Measurements from ENCODE around the gene LAMB4.

The LAMB4 gene

DNA sequence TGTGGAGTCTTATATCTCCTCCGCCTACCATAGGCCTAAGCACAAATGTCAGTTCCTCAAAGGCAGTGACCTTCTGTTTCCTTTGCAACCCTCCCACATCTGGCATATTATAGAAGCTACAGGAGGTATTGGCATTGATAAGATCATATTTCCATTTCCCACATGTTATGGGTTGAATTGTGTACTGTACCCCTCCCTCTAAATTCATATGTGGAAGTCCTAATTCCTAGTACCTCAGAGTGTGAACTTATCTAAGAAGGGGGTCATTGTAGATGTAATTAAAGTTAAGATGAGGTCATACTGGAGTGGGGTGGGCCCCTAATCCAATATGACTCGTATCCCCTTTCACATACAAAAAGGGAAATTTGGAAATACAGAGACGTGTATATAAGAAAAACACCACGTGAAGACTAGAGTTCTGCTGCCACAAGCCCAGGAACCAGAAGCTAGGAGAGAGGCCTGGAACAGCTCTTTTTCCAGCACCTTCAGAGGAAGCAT lies 6.1 kb upstream of the LAMB4 start:
- TF ChIP-seq, protein P1, sequence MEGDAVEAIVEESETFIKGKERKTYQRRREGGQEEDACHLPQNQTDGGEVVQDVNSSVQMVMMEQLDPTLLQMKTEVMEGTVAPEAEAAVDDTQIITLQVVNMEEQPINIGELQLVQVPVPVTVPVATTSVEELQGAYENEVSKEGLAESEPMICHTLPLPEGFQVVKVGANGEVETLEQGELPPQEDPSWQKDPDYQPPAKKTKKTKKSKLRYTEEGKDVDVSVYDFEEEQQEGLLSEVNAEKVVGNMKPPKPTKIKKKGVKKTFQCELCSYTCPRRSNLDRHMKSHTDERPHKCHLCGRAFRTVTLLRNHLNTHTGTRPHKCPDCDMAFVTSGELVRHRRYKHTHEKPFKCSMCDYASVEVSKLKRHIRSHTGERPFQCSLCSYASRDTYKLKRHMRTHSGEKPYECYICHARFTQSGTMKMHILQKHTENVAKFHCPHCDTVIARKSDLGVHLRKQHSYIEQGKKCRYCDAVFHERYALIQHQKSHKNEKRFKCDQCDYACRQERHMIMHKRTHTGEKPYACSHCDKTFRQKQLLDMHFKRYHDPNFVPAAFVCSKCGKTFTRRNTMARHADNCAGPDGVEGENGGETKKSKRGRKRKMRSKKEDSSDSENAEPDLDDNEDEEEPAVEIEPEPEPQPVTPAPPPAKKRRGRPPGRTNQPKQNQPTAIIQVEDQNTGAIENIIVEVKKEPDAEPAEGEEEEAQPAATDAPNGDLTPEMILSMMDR (IDR thresholded peaks at IDR 0.05; ENCODE audit: control insufficient read depth, extremely low read depth, insufficient read depth) = no peak
- no peak overlapping the region for H3K4me3 ChIP-seq (ENCODE audit: low read depth, low read length)
- no peak for DNase-seq (ENCODE audit: low read depth)

DNA sequence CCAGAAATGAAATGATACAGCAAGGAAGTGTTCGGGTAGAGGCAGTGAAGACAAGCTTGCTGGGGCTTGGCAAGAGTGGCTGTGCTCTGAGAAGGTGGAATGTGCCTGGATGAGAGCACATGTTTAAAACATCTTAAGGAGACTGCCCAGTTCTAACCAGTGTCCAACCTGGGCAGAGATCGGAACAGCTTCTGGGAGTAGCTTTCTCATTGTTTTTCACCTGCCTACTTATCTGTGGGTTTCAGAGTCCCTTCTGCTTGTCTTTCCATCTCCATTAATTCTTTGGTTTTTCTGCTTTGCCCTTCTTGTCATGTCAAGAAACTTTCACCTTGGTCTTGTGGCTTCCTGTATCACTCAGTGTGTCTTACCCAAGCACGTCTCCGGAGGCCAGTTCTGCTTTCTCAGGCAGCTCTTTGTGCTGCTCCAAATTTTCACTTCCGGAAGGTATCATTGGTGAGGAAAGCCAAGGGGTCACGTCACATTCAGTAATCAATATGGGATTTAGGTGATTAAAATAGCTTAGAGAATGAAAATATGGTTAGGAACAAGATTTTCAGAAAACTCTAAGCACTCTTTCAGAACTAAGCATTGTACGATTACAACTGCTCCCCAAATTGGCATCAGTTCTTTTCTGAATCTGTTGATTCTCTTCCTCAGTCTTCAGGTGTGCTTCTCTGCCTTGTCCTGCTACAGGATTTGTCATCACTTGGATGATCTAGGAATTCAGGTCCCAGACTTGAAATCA lies 5.5 kb upstream of the LAMB4 start:
- H3K4me3 ChIP-seq (ENCODE audit: low read depth, low read length) = no peak overlapping the region
- TF ChIP-seq, protein P1 (IDR thresholded peaks at IDR 0.05; ENCODE audit: control insufficient read depth, extremely low read depth, insufficient read depth) = no peak
- no peak for DNase-seq (ENCODE audit: low read depth)

DNA sequence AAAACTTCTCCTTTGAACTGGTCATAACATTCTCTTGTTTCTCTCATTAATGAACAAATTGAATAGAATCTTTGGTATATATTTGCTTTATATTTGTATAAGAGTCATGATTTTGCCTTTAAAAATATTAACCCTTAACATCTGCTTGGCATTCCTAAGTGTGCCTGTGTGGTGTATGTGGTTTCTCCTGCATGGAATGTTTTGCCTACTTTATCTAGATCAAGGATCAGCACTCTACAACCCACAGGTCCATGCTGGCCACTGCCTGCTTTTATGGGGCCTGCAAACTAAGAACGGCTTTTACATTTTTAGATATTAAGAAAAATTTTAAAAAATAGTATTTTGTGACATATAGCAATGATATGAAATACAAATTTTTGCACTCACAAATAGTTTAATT lies 4.3 kb upstream of the LAMB4 start:
- TF ChIP-seq, protein P1 (IDR thresholded peaks at IDR 0.05; ENCODE audit: control insufficient read depth, extremely low read depth, insufficient read depth) = no peak
- no peak for DNase-seq (ENCODE audit: low read depth)
- no peak overlapping the region for H3K4me3 ChIP-seq (ENCODE audit: low read depth, low read length)

DNA sequence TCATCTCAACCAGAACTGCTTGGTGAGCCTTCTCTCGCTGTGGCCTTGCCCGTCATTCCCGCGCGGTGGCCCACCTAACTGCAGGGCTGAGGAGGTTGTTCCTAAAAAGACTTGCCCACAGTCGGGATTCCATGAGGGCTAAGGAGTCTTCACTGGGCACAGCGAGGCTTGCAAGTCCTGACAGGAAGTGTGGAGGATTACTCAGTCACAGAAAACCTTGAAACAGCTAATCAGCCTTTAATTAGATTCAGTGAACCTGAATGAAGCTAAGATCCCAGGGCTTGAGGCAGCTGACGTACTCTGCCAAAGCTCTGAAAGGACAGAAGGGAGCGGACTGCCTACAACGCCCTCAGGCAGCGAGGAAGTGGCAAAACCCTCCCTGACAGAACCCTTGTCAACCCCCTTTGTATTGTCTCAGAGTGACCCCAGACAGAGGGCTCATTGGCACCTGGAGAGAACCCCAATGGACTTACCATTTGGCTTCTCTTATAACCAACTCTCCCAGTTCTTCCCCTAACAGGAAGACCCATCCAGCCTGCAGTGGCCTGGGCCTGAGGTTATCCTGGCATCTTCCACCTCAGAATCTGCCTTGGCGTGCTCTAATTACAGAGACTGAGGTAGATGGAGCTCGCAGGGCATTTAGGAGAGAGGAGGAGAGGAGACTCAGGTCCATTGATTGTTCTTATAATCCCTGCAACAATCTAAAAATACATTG lies 2.5 kb upstream of the LAMB4 start:
- TF ChIP-seq, protein P1 (IDR thresholded peaks at IDR 0.05; ENCODE audit: control insufficient read depth, extremely low read depth, insufficient read depth) = no peak
- DNase-seq (ENCODE audit: low read depth) = no peak
- no peak overlapping the region for H3K4me3 ChIP-seq (ENCODE audit: low read depth, low read length)

DNA sequence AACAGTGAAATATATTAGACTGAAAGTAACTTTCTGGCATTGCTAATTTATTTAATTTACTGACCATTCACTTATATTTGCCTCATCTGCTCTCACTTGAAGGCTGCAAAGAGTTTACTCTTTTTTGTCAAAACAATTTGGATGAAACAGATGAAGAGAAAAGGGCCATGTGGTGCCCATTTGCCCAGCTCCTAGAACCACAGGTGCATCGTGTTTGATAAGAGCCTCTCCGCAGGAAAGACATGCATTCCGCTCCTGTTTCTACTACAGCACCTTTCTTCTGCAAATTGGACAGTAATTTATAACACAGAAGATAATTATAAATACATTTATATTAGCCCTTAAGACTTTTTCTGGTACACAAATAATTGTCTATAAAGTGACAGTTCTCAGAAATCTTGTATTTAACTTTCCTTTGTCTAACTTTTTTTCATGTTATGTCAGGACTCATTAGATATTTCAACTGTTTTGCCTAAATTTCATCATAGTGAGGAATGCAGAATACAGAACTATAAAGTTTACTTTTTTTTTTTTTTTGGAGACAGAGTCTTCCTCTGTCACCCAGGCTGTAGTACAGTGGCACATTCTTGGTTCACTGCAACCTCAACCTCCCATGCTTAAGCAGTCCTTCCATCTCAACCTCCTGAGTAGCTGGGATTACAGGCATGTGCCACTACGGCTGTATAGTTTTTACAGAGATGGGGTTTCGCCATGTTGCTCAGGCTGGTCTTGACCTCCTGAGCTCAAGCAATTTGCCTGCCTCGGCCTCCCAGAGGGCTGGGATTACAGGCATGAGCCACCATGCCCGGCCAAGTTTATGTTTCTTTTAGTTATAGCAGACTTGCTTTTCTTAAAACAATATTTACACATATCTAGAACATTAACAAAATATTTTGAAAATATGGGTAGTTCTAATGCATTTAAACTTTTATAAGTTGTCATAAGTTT lies 869 bp downstream of the LAMB4 start:
- no peak for DNase-seq (ENCODE audit: low read depth)
- TF ChIP-seq, protein P1 (IDR thresholded peaks at IDR 0.05; ENCODE audit: control insufficient read depth, extremely low read depth, insufficient read depth) = no peak
- H3K4me3 ChIP-seq (ENCODE audit: low read depth, low read length) = no peak overlapping the region

DNA sequence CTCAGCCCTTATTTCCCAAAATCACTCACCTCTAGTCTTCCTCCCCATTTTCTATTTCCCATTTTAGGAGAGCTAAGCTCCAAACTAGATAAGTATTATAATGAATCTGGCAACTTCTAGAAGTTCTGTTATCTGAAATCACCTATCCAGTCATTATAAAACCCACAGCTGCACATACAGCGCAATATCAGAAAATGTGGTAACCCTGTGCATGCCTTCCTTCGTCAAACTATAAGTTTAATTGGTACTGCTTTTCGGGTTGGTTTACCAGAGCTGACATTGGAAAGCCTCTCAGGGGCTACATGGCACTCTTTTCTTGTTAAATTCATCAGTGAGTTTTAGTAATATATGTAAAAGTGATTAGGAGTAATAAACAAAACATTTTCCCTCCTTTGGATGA lies 1.6 kb downstream of the LAMB4 start:
- H3K4me3 ChIP-seq (ENCODE audit: low read depth, low read length) = no peak overlapping the region
- TF ChIP-seq, protein P1 (IDR thresholded peaks at IDR 0.05; ENCODE audit: control insufficient read depth, extremely low read depth, insufficient read depth) = no peak
- DNase-seq (ENCODE audit: low read depth) = no peak
